NCI-H1436 (cell line): ENCODE data around the gene GLTPD2.
A peak's percentile ranks its signal among the peaks of the same experiment; 100 is the strongest.
"Not testable (repeated sequence)": the region's sequence is repeated elsewhere in the genome, so short reads cannot be mapped to it uniquely, and the experiment has no call there.

Experiments
- DNase-seq: peaks from one replicate; lab custom pipeline; 2025; lab: John Stamatoyannopoulos, UW

Gene GLTPD2

GRCh38 chr17:4808378-4808767, 19.6 kb downstream of the GLTPD2 start:
- DNase-seq, result no peak

- DNase-seq, result no peak
Measured at GRCh38 chr17:4810696-4811290, 22.0 kb downstream of the GLTPD2 start.

GRCh38 chr17:4811471-4811870, 22.7 kb downstream of the GLTPD2 start:
- no peak for DNase-seq

- no peak for DNase-seq
Measured at GRCh38 chr17:4812690-4813089, 23.9 kb downstream of the GLTPD2 start.

- no peak for DNase-seq
Measured at GRCh38 chr17:4815043-4815675, 26.4 kb downstream of the GLTPD2 start.

GRCh38 chr17:4816826-4817225, 28.1 kb downstream of the GLTPD2 start:
- DNase-seq, result no peak

GRCh38 chr17:4818276-4818675, 29.5 kb downstream of the GLTPD2 start:
- no peak for DNase-seq

- DNase-seq, result no peak
Measured at GRCh38 chr17:4822835-4823234, 34.1 kb downstream of the GLTPD2 start.

- no peak for DNase-seq
Measured at GRCh38 chr17:4823373-4824089, 34.8 kb downstream of the GLTPD2 start.

GRCh38 chr17:4827399-4827798, 38.6 kb downstream of the GLTPD2 start:
- peak; percentile 56 for DNase-seq

- not testable (repeated sequence) for DNase-seq
Measured at GRCh38 chr17:4832829-4833177, 44.0 kb downstream of the GLTPD2 start.

GRCh38 chr17:4833178-4833940, 44.6 kb downstream of the GLTPD2 start, which contains the start of gene MINK1:
MINK1 (plus strand) TSS chr17:4833340; CDS start chr17:4833584, 244 bp downstream.
- DNase-seq, result peak; percentile 87

- DNase-seq, result no peak
Measured at GRCh38 chr17:4833941-4834680, 45.3 kb downstream of the GLTPD2 start.

- no peak for DNase-seq
Measured at GRCh38 chr17:4834681-4835020, 45.9 kb downstream of the GLTPD2 start.

- no peak for DNase-seq
Measured at GRCh38 chr17:4836221-4836620, 47.5 kb downstream of the GLTPD2 start.

GRCh38 chr17:4837471-4838308, 48.9 kb downstream of the GLTPD2 start:
- DNase-seq, result no peak

GRCh38 chr17:4838309-4838785, 49.6 kb downstream of the GLTPD2 start:
- DNase-seq, result no peak

- no peak for DNase-seq
Measured at GRCh38 chr17:4839221-4839620, 50.5 kb downstream of the GLTPD2 start.
